HEK293 (cell line): ENCODE data around the gene UBAC2.

Experiments used
- CTCF ChIA-PET: fragments of 350-600 bp; formaldehyde crosslinking; extraction: SDS; loops from one replicate; lab custom pipeline; 2021; ENCODE audit warnings: antibody characterized with exemption; lab: Yijun Ruan, JAX
- POLR2A ChIA-PET: fragments of 300-600 bp; formaldehyde crosslinking; extraction: SDS; loops from one replicate; lab custom pipeline; 2020; ENCODE audit warnings: antibody characterized with exemption, inconsistent platforms; lab: Yijun Ruan, JAX
- H3K27ac ChIP-seq: fragments of 200-500 bp; sonication (Bioruptor generic); 2 replicates; pipeline ENCODE4 v1.5.1; 2014; ENCODE audit warnings: low read depth, low read length, control low read depth, inconsistent platforms; ENCODE audit errors: extremely low read depth
- H3K36me3 ChIP-seq, 2 experiments: fragments of 200-500 bp in 1 of 2; sonication (Bioruptor generic) in 1 of 2; 1 replicate in 1 of 2; 2 replicates in 1 of 2; pipeline ENCODE4 v1.5.1; 2014 to 2017; ENCODE audit warnings: inconsistent platforms in 2 of 2, low read length in 2 of 2; ENCODE audit not compliant: control insufficient read depth in 2 of 2, insufficient read depth in 1 of 2
- H3K4me1 ChIP-seq: fragments of 200-500 bp; sonication (Bioruptor generic); 2 replicates; pipeline ENCODE4 v1.5.1; 2014; ENCODE audit warnings: mild to moderate bottlenecking, low read length, inconsistent platforms; ENCODE audit not compliant: control insufficient read depth, insufficient read depth
- H3K4me3 ChIP-seq: 2 replicates; pipeline ENCODE4 v1.5.1; 2011; ENCODE audit warnings: low read depth, mild to moderate bottlenecking, control low read depth, low read length, moderate library complexity
- H3K9me3 ChIP-seq: fragments of 200-500 bp; sonication (Bioruptor generic); 2 replicates; pipeline ENCODE4 v1.5.1; 2014; ENCODE audit warnings: low read depth, low read length, inconsistent platforms; ENCODE audit not compliant: control insufficient read depth, insufficient read depth
- ELK4 ChIP-seq: IDR thresholded peaks from 2 replicates; pipeline ENCODE4 v1.6.1; 2011; ENCODE audit warnings: mild to moderate bottlenecking, low read depth, low read length, borderline replicate concordance
- KLF8 ChIP-seq: fragments of 450-650 bp; formaldehyde crosslinking; IDR thresholded peaks from 2 replicates; pipeline ENCODE4 v1.5.1; 2016; ENCODE audit warnings: missing biosample characterization, missing genetic modification characterization
- PRDM6 ChIP-seq: fragments of 450-650 bp; formaldehyde crosslinking; IDR thresholded peaks from 2 replicates; pipeline ENCODE4 v1.5.1; 2017; ENCODE audit warnings: missing biosample characterization, missing genetic modification characterization
- REST ChIP-seq: fragments of 450-650 bp; formaldehyde crosslinking; IDR thresholded peaks from 2 replicates; pipeline ENCODE4 v1.5.1; 2016; ENCODE audit warnings: missing biosample characterization, missing genetic modification characterization
- ZBTB10 ChIP-seq: fragments of 450-650 bp; formaldehyde crosslinking; IDR thresholded peaks from 2 replicates; pipeline ENCODE4 v1.5.1; 2016; ENCODE audit warnings: missing biosample characterization, missing genetic modification characterization
- ZBTB11 ChIP-seq: fragments of 450-650 bp; formaldehyde crosslinking; conservative IDR thresholded peaks from 2 replicates; pipeline ENCODE4 v1.5.1; 2016; ENCODE audit warnings: low read depth, missing biosample characterization, missing genetic modification characterization
- ZBTB17 ChIP-seq: fragments of 450-650 bp; formaldehyde crosslinking; IDR thresholded peaks from 2 replicates; pipeline ENCODE4 v1.5.1; 2016; ENCODE audit warnings: missing biosample characterization, missing genetic modification characterization
- ZBTB6 ChIP-seq: fragments of 450-650 bp; formaldehyde crosslinking; IDR thresholded peaks from 2 replicates; pipeline ENCODE4 v1.5.1; 2017; ENCODE audit warnings: missing biosample characterization, missing genetic modification characterization
- ZBTB7A ChIP-seq: fragments of 450-650 bp; formaldehyde crosslinking; IDR thresholded peaks from 2 replicates; pipeline ENCODE4 v1.5.1; 2016; ENCODE audit warnings: low read depth, missing biosample characterization, missing genetic modification characterization
- ZNF112 ChIP-seq: fragments of 450-650 bp; formaldehyde crosslinking; IDR thresholded peaks from 2 replicates; pipeline ENCODE4 v1.5.0; 2017; ENCODE audit warnings: missing biosample characterization, missing genetic modification characterization
- ZNF121 ChIP-seq: fragments of 450-650 bp; formaldehyde crosslinking; IDR thresholded peaks from 2 replicates; pipeline ENCODE4 v1.5.1; 2016; ENCODE audit warnings: missing biosample characterization, missing genetic modification characterization
- ZNF140 ChIP-seq: fragments of 450-650 bp; formaldehyde crosslinking; IDR thresholded peaks from 2 replicates; pipeline ENCODE4 v1.5.1; 2016; ENCODE audit warnings: missing biosample characterization, missing genetic modification characterization
- ZNF211 ChIP-seq: fragments of 450-650 bp; formaldehyde crosslinking; IDR thresholded peaks from 2 replicates; pipeline ENCODE4 v1.5.1; 2016; ENCODE audit warnings: low read depth, missing biosample characterization, missing genetic modification characterization
- ZNF223 ChIP-seq: fragments of 450-650 bp; formaldehyde crosslinking; IDR thresholded peaks from 2 replicates; pipeline ENCODE4 v1.5.1; 2016; ENCODE audit warnings: missing biosample characterization, missing genetic modification characterization
- ZNF394 ChIP-seq: fragments of 450-650 bp; formaldehyde crosslinking; IDR thresholded peaks from 2 replicates; pipeline ENCODE4 v1.5.1; 2016; ENCODE audit warnings: missing biosample characterization, missing genetic modification characterization, mild to moderate bottlenecking, moderate library complexity, borderline replicate concordance
- ZNF423 ChIP-seq: fragments of 450-650 bp; formaldehyde crosslinking; IDR thresholded peaks from 2 replicates; pipeline ENCODE4 v1.5.1; 2016; ENCODE audit warnings: missing biosample characterization, missing genetic modification characterization
- ZNF449 ChIP-seq: fragments of 450-650 bp; formaldehyde crosslinking; IDR thresholded peaks from 2 replicates; pipeline ENCODE4 v1.5.1; 2017; ENCODE audit warnings: missing biosample characterization, mild to moderate bottlenecking, missing genetic modification characterization, moderate library complexity
- ZNF558 ChIP-seq: fragments of 450-650 bp; formaldehyde crosslinking; IDR thresholded peaks from 2 replicates; pipeline ENCODE4 v1.5.1; 2016; ENCODE audit warnings: missing biosample characterization, missing genetic modification characterization
- ZNF624 ChIP-seq: fragments of 450-650 bp; formaldehyde crosslinking; IDR thresholded peaks from 2 replicates; pipeline ENCODE4 v1.5.1; 2017; ENCODE audit warnings: missing biosample characterization, missing genetic modification characterization
- ZNF670 ChIP-seq: fragments of 450-650 bp; formaldehyde crosslinking; IDR thresholded peaks from 2 replicates; pipeline ENCODE4 v1.5.1; 2016; ENCODE audit warnings: missing biosample characterization, missing genetic modification characterization, low read depth
- ZNF701 ChIP-seq: fragments of 450-650 bp; formaldehyde crosslinking; IDR thresholded peaks from 2 replicates; pipeline ENCODE4 v1.5.1; 2016; ENCODE audit warnings: missing biosample characterization, missing genetic modification characterization
- ZNF768 ChIP-seq: fragments of 450-650 bp; formaldehyde crosslinking; IDR thresholded peaks from 2 replicates; pipeline ENCODE4 v1.5.1; 2018; ENCODE audit warnings: missing biosample characterization, mild to moderate bottlenecking, missing genetic modification characterization
- ZXDB ChIP-seq: fragments of 450-650 bp; formaldehyde crosslinking; IDR thresholded peaks from 2 replicates; pipeline ENCODE4 v1.5.1; 2016; ENCODE audit warnings: missing biosample characterization, missing genetic modification characterization

The UBAC2 gene

GRCh38 chr13:99385940-99386339 is 185.3 kb downstream of the UBAC2 start (continued):
- TF ChIP-seq REST (tag by site-specific recombination) (no peak), ZBTB10 (tag by site-specific recombination) (no peak), ZNF112 (tag by site-specific recombination) (no peak), PRDM6 (tag by site-specific recombination) (no peak), ZNF223 (no peak), ZNF394 (tag by site-specific recombination) (no peak), ZBTB7A (tag by site-specific recombination) (no peak), ZNF624 (no peak), ZNF423 (tag by site-specific recombination) (no peak), ZBTB11 (no peak), ZNF768 (tag by site-specific recombination) (no peak), KLF8 (no peak), ELK4 (no peak)

GRCh38 chr13:99386495-99386894 is 185.8 kb downstream of the UBAC2 start:
- H3K27ac ChIP-seq: no peak overlapping the region
- H3K36me3 ChIP-seq: peaks cover 0 to 6% of the 10 kb centered on the region in 2 experiments; a peak in 1 of 3 replicates
- H3K4me1 ChIP-seq: no peaks in the 10 kb centered on the region
- CTCF ChIA-PET: interaction anchor here (0.6 to 4.9 kb wide), 8 partner anchors 8 to 1550 kb away, joined by 3 to 33 read pairs (median 4); no protein-coding TSS in a partner anchor
- no peaks in the 10 kb centered on the region for H3K9me3 ChIP-seq
- H3K4me3 ChIP-seq: no peak overlapping the region
- POLR2A ChIA-PET: no interaction called here
- no peak for TF ChIP-seq ZNF701
- TF ChIP-seq ZNF140 (tag by site-specific recombination): no peak
- TF ChIP-seq ZNF670 (tag by site-specific recombination): no peak
- TF ChIP-seq ZNF558: no peak
- TF ChIP-seq ZXDB: no peak
- no peak for TF ChIP-seq ZNF121 (tag by site-specific recombination)
- TF ChIP-seq ZNF449 (tag by site-specific recombination): no peak
- TF ChIP-seq ZNF211 (tag by site-specific recombination): no peak
- TF ChIP-seq ZBTB17 (tag by site-specific recombination): no peak
- TF ChIP-seq ZBTB6: no peak
